ENCODE data around the gene ACSL3.

GRCh38 chr2:222830164-222830563, 30.7 kb upstream of the ACSL3 start:
- TF ChIP-seq CTCF (IDR thresholded peaks at IDR 0.05) = no peak
- TF ChIP-seq ZFX (IDR thresholded peaks at IDR 0.05; ENCODE audit: borderline replicate concordance) = no peak
